LNCaP clone FGC (cell line): ENCODE results near the gene GLO1.

Experiments
- DNase-seq: peaks from one replicate; pipeline ENCODE4 v3.0.0-alpha.2; 2011; ENCODE audit warnings: low read depth
- H3K4me3 ChIP-seq: 2 replicates; pipeline ENCODE4 v1.5.1; 2011; ENCODE audit warnings: mild to moderate bottlenecking, low read depth, low read length, control low read depth
- TF ChIP-seq, protein P1 (sequence below): IDR thresholded peaks from 2 replicates; pipeline ENCODE4 v1.5.1; 2012; ENCODE audit warnings: mild to moderate bottlenecking; ENCODE audit not compliant: control insufficient read depth, insufficient read depth; ENCODE audit errors: extremely low read depth

The GLO1 gene

DNA sequence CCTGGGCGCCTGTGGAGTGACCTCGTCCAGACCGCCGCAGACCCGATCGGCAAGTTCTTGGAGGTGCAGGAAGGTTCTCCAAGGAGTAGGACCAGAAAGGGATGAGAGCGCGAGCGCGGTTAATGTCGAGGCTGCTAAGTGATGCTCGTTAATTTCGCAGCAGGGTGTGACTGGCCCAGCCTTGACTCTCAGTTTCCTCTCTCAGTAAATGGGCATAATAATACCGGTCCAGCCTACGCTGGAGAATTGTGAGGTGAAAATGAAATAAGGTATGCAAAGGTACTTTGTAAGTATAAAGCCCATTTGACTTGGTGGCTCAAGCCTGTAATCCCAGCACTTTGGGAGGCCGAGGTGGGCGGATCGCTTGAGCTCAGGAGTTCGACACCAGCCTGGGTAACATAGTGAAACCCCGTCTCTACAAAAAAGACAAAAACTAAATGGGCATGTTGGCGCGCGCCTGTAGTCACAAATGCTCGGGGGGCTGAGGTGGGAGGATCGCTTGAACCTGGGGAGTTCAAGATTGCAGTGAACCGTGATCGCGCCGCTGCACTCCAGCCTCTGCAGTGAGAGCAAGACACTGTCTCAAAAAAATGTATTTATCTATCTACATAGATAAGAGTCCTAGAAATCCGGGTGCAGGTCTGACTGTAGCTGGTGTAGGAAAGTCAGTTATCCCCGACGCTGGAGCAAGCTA lies 62.6 kb downstream of the GLO1 start:
- peak; percentile 21 for DNase-seq
- peak overlapping the region; percentile 89 for H3K4me3 ChIP-seq
- TF ChIP-seq, protein P1, sequence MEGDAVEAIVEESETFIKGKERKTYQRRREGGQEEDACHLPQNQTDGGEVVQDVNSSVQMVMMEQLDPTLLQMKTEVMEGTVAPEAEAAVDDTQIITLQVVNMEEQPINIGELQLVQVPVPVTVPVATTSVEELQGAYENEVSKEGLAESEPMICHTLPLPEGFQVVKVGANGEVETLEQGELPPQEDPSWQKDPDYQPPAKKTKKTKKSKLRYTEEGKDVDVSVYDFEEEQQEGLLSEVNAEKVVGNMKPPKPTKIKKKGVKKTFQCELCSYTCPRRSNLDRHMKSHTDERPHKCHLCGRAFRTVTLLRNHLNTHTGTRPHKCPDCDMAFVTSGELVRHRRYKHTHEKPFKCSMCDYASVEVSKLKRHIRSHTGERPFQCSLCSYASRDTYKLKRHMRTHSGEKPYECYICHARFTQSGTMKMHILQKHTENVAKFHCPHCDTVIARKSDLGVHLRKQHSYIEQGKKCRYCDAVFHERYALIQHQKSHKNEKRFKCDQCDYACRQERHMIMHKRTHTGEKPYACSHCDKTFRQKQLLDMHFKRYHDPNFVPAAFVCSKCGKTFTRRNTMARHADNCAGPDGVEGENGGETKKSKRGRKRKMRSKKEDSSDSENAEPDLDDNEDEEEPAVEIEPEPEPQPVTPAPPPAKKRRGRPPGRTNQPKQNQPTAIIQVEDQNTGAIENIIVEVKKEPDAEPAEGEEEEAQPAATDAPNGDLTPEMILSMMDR = no peak

DNA sequence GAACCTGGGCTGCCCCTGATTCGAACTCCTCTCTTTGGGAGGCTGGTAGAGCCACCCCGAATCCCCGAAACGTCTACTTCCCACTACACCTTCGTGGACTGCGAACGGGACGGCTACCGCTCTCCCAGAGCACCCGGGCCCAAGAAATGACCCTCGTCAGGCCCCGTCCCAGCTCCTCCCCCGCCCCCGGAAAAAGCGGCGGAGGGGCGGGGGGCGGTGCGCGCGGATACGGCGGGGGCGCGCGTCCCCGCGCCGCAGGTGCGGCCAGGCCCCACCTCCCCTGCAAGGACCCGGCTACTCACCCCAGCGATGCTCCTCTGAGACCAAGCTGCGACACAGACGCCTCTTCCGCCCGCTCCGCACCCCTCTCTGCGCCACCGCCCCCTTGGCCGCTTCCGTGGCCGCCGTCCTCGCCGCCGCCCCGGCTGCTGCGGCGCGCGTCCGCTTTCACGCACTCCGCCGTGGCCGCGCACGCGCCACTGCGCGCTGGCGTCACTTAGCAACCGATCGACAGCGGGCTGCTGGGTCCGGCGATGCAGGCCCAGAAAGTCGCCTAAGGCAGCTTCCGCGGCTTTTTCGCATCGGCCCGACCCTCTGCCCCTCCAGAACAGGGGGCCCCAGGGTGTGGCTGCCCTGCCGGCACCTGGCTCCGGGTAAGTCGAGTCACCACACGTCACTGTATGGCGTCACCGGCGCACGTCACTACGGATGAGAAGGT lies 63.3 kb downstream of the GLO1 start, which contains the start of gene BTBD9:
Gene BTBD9 (minus strand): TSS at position 432 of the 718 bp plus-strand sequence.
- peak; percentile 43 for DNase-seq
- H3K4me3 ChIP-seq = peak within 1 kb of the TSS; percentile 89
- TF ChIP-seq, protein P1 = no peak

DNA sequence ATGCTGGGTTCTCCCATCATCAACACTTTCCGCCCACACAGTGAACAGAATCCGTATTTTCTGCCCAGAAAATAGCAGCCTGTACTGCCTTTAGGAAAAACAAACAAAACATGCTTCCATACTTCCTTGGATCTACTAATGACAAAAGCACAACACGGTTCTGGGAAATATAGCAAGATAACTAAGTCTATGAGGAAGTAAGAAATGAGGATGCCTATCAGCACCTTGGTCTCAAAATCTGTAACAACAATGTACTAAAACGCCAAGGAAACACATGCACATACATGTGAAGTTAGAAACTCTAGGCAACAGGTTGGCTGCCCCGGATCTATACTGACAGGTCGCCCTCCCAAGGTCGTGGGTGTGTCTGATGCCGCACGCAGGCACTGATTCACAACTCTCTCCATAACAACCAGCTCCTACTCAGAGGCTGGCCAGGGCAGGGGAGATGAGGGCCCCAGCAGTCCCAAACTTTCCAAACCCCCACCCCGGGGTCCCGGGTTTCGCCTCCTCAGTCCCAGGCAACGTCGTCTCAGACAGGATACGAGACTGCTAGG lies 63.9 kb downstream of the GLO1 start:
- TF ChIP-seq, protein P1 = no peak
- no peak for DNase-seq
- H3K4me3 ChIP-seq = peak overlapping the region; percentile 89

DNA sequence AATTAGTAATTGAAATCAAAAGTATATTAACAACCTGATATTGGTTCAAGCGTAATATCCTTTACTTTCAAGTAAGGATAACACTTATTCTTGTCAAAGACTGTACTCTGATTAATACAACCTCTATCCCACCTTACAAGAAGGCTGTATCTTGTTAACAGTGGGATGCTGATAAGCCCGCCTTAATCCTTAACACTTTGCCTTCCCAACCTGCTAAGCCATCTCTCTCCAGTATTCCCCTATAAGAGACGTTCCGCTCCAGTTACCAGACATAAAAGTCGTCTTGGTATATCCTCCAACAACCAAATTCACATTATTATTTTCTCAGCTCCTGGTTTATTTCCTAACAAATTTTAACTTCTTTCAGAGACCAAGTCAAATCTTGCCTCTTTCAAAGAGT lies 65.2 kb downstream of the GLO1 start:
- TF ChIP-seq, protein P1 = no peak
- DNase-seq = no peak

DNA sequence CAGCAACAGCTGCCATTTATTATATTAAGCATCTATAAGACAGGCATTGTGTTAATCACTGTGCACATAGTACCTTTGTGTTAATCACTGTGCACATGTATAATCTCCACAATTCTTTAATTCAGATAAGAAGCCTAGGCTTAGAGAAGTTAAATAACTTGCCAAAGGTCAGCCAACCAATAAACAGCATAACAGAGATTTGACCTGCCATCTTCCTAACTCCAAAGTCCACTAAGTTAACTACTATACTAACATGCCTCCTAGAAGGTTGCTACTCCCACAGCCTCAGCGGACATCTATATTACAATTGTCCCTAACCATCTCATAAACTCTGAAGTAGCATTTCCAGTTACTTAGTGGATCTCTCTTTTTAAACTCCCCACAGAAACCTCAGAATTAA lies 66.9 kb downstream of the GLO1 start:
- TF ChIP-seq, protein P1 = no peak
- H3K4me3 ChIP-seq = no peak overlapping the region
- no peak for DNase-seq

More for the DNA sequence above, 65.2 kb downstream of the GLO1 start:
- no peak overlapping the region for H3K4me3 ChIP-seq

DNA sequence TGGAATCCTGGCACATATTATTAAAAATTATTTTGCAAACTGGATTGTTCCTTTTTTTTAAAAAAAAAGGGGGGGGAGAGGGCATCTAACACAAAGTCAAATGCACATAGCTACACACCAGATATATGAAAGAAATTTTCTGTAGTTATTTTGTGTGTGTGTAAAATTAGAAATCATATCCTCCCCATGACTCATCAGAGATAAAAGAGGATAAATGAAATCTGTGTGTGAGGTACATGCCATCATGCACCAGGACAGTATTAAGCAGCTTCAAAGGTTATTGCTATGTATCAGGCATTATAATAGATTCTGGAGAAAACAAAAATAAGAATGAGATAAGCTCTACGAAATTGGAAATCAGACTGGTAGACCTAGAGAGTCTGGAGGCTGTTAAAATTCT lies 68.4 kb downstream of the GLO1 start:
- H3K4me3 ChIP-seq = no peak overlapping the region
- TF ChIP-seq, protein P1 = no peak
- no peak for DNase-seq
